ENCODE results near the gene PCLO. TPM values are rescaled to one million over a fixed set of nuclear protein-coding genes. Genes with fewer than 3 reads are reported as not detected.

The PCLO gene
- total RNA-seq, 1 experiment from 2014 or later: 3.1 TPM

DNA sequence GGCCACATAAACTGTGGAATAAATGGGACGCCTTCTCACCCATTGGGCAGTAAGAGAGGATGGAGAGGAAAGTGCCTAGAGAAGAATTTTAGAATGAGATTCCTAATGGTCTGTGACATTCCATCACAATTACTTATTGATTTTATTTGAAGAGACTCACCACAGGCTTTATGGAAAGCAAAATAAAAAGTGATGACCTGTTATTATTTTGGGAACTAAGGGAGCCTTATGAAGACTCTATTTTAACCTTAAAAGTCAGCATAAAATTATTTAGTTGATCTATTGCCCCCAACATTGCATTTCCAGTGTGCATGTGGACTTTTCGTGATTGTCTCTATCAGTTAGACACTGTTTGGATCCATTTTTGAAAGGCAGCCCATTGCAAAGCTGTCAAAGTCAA is 107.5 kb downstream of the PCLO start:
- Histone ChIP-seq H4K91ac (ENCODE audit: insufficient read length, low read depth, low read length) (no peak overlapping the region), H3K27ac (ENCODE audit: insufficient read length, low read depth, low read length) (no peak overlapping the region), H3K23ac (ENCODE audit: insufficient read length, low read depth, low read length) (no peak overlapping the region), H2AK5ac (ENCODE audit: insufficient read length, low read length) (no peak overlapping the region), H3K4me1 (ENCODE audit: insufficient read depth, low read length) (no peaks in the 10 kb centered on the region), H4K8ac (replicated peaks; ENCODE audit: insufficient read length, low read depth, low read length) (no peak overlapping the region), H2BK120ac (ENCODE audit: low read depth, low read length, poor library complexity, severe bottlenecking) (no peak overlapping the region), H3K56ac (ENCODE audit: insufficient read length, low read depth, low read length) (no peak overlapping the region), H3K79me1 (ENCODE audit: insufficient read depth, low read depth, low read length, poor library complexity, severe bottlenecking) (no peaks in the 10 kb centered on the region), H2BK15ac (ENCODE audit: low read depth, low read length) (no peak overlapping the region), H2BK5ac (ENCODE audit: insufficient read length, low read length) (no peak overlapping the region), H2AFZ (ENCODE audit: low read length) (no peak overlapping the region), H2BK20ac (ENCODE audit: low read depth, low read length, poor library complexity, severe bottlenecking) (no peak overlapping the region), H3K4me2 (ENCODE audit: insufficient read depth, insufficient read length, low read length) (no peak overlapping the region), H4K5ac (ENCODE audit: insufficient read length, low read depth, low read length) (no peak overlapping the region), H3K9me3 (ENCODE audit: control insufficient read depth, low read depth, low read length) (no peaks in the 10 kb centered on the region), H3K79me2 (ENCODE audit: insufficient read depth, low read length) (no peaks in the 10 kb centered on the region), H3K4ac (ENCODE audit: low read depth, low read length) (no peak overlapping the region), H3T11ph (ENCODE audit: low read length) (no peak overlapping the region), H3K18ac (ENCODE audit: insufficient read length, low read depth, low read length) (no peak overlapping the region), H2BK12ac (ENCODE audit: insufficient read length, low read depth, low read length) (no peak overlapping the region), H3K9ac (ENCODE audit: extremely low read depth, insufficient read length, low read length) (no peak overlapping the region), H3K23me2 (ENCODE audit: insufficient read length, low read depth, low read length, poor library complexity, severe bottlenecking) (no peaks in the 10 kb centered on the region), H3K14ac (ENCODE audit: insufficient read depth, low read length) (no peak overlapping the region), H3K27me3 (ENCODE audit: insufficient read depth, low read length) (no peaks in the 10 kb centered on the region), H4K20me1 (ENCODE audit: control insufficient read depth, insufficient read depth, insufficient read length) (no peaks in the 10 kb centered on the region)
- no peaks in the 10 kb centered on the region for H3K36me3 Mint-ChIP-seq (ENCODE audit: insufficient read depth in 1 of 3, low read depth in 3 of 3)
- H3K4me1 Mint-ChIP-seq: no peaks in the 10 kb centered on the region
- no peak overlapping the region for H3K4me3 Mint-ChIP-seq
- H3K9me3 Mint-ChIP-seq: no peaks in the 10 kb centered on the region
- H3K27me3 Mint-ChIP-seq (ENCODE audit: low read depth): no peaks in the 10 kb centered on the region
- no CpG with 5 or more reads among the region's 2 CpGs for WGBS (ENCODE audit: extremely low coverage, insufficient read length, low lambda C conversion rate)
- TF ChIP-seq, protein P1, sequence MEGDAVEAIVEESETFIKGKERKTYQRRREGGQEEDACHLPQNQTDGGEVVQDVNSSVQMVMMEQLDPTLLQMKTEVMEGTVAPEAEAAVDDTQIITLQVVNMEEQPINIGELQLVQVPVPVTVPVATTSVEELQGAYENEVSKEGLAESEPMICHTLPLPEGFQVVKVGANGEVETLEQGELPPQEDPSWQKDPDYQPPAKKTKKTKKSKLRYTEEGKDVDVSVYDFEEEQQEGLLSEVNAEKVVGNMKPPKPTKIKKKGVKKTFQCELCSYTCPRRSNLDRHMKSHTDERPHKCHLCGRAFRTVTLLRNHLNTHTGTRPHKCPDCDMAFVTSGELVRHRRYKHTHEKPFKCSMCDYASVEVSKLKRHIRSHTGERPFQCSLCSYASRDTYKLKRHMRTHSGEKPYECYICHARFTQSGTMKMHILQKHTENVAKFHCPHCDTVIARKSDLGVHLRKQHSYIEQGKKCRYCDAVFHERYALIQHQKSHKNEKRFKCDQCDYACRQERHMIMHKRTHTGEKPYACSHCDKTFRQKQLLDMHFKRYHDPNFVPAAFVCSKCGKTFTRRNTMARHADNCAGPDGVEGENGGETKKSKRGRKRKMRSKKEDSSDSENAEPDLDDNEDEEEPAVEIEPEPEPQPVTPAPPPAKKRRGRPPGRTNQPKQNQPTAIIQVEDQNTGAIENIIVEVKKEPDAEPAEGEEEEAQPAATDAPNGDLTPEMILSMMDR (conservative IDR thresholded peaks at IDR 0.05): no peak
- no peak overlapping the region; a peak in 1 of 7 replicates for H3K27ac Mint-ChIP-seq
- DNase-seq: no peak
